Psoas muscle (tissue), 8 donors: ENCODE data around the gene MAU2. TPM values are rescaled to one million over a fixed set of nuclear protein-coding genes. Genes with fewer than 3 reads are reported as not detected.
A peak's percentile ranks its signal among the peaks of the same experiment; 100 is the strongest.

Experiments used
- ATAC-seq, 4 donors: fragments of 200-7000 bp; cut with Tn5 transposase; one replicate each; pipeline ENCODE4 v1.9.1; 2020; ENCODE audit warnings: moderate library complexity in 3 of 4, mild to moderate bottlenecking in 2 of 4
- DNase-seq, 2 donors: peaks; one replicate each; pipeline ENCODE4 v3.0.0-alpha.2; 2020
- H3K27ac ChIP-seq: fragments of 200-600 bp; one replicate; pipeline ENCODE4 v1.8.0; 2022
- H3K27me3 ChIP-seq, 3 donors: fragments of 200-600 bp in 1 of 3; one replicate each; pipeline versions ENCODE4 v1.6.1 to v1.8.0; 2013 to 2022; ENCODE audit warnings: low read length in 2 of 3, mild to moderate bottlenecking in 2 of 3, moderate library complexity in 1 of 3; ENCODE audit not compliant: insufficient read depth in 3 of 3
- H3K36me3 ChIP-seq, 2 donors: fragments of 200-600 bp in 1 of 2; one replicate each; pipeline versions ENCODE4 v1.6.1 to v1.8.0; 2013 to 2022; ENCODE audit warnings: low read depth in 1 of 2, mild to moderate bottlenecking in 1 of 2, moderate library complexity in 1 of 2; ENCODE audit not compliant: insufficient read depth in 1 of 2
- H3K4me1 ChIP-seq: fragments of 200-600 bp; one replicate; pipeline ENCODE4 v1.8.0; 2022
- H3K4me3 ChIP-seq: fragments of 200-600 bp; one replicate; pipeline ENCODE4 v1.8.0; 2022; ENCODE audit warnings: mild to moderate bottlenecking
- H3K9me3 ChIP-seq: fragments of 200-600 bp; one replicate; pipeline ENCODE4 v1.8.0; 2022
- CTCF ChIP-seq: fragments of 200-600 bp; IDR thresholded peaks from one replicate; pipeline ENCODE4 v1.8.0; 2022; ENCODE audit warnings: antibody characterized with exemption
- whole genome bisulfite sequencing, 3 donors: extraction: QIAGEN DNeasy Blood & Tissue Kit; methylation state at CpG; one replicate each; pipeline versions ENCODE4 v1.1.6 to v1.1.7; 2013; 5-methylcytosine and 5-hydroxymethylcytosine counted together
- intact Hi-C, 2 donors: fragments of 100-400 bp; cut with DNase I; formaldehyde crosslinking; loops; one replicate each; pipeline versions ENCODE4 v1.11.0 to v1.14.2; 2022
- polyA plus RNA-seq, 3 donors: library from polyadenylated mRNA; stranded (reverse); fragments of 200-250 nt; gene quantifications; one replicate each; pipeline ENCODE4 v1.2.3, GENCODE V29; 2013
- total RNA-seq, 4 donors: library from RNA; stranded (reverse); fragmentation: NEBNext Ultra II Directional in 2 of 4; extraction: Animal tissue kit (Norgen Biotek cat#: 25700) in 2 of 4; gene quantifications; one replicate each; pipeline versions ENCODE4 v1.2.1 to v1.2.4, GENCODE V29; 2021 to 2023
- donor health status: healthy with polysubstance abuse.
- donor health status: DM: no; HTN: no; CAD: no; lungs with moderate emphysema.
- donor health status: Bipolar disorder and iron deficiency.
- donor health status: healthy.
- donor health status: DM: yes; HTN: yes; CAD: no.
- donor health status: DM: no; HTN: no; CAD: no.
- donor health status: DM: no; HTN: no; CAD: no.
- donor health status: DM: yes; HTN: yes; CAD: no.

Gene MAU2
- total and polyA plus RNA-seq, 7 donors = 12.3 to 55.1 (median 26.2) TPM

GRCh38 chr19:19402656-19403372, 82.2 kb downstream of the MAU2 start:
- WGBS, 3 donors = 70 to 84% (median 71%) methylated on average over 11 of the region's 11 CpGs
- Histone ChIP-seq H3K4me3 (no peak overlapping the region), H3K9me3 (no peaks in the 10 kb centered on the region), H3K27me3 (no peaks in the 10 kb centered on the region), H3K27ac (peak overlapping the region; percentile 93), H3K36me3 (no peaks in the 10 kb centered on the region), H3K4me1 (peaks cover 46% of the 10 kb centered on the region)
- DNase-seq = no peak
- no peak for TF ChIP-seq CTCF
- ATAC-seq = no peak
- intact Hi-C loops = no loop called here

GRCh38 chr19:19403373-19403901, 82.8 kb downstream of the MAU2 start:
- 33 to 57% (median 41%) methylated on average over 5 of the region's 5 CpGs for WGBS, 3 donors
- no peak for TF ChIP-seq CTCF
- no peaks in the 10 kb centered on the region for H3K9me3 ChIP-seq
- no peaks in the 10 kb centered on the region for H3K27me3 ChIP-seq
- H3K27ac ChIP-seq = peak overlapping the region; percentile 93
- no peak overlapping the region for H3K4me3 ChIP-seq
- H3K36me3 ChIP-seq = no peaks in the 10 kb centered on the region
- peaks cover 48% of the 10 kb centered on the region for H3K4me1 ChIP-seq
- ATAC-seq (peak; percentile 29 to 52 (median 48)), DNase-seq (peak; percentile 30 to 64)
- intact Hi-C loops = no loop called here

DNA sequence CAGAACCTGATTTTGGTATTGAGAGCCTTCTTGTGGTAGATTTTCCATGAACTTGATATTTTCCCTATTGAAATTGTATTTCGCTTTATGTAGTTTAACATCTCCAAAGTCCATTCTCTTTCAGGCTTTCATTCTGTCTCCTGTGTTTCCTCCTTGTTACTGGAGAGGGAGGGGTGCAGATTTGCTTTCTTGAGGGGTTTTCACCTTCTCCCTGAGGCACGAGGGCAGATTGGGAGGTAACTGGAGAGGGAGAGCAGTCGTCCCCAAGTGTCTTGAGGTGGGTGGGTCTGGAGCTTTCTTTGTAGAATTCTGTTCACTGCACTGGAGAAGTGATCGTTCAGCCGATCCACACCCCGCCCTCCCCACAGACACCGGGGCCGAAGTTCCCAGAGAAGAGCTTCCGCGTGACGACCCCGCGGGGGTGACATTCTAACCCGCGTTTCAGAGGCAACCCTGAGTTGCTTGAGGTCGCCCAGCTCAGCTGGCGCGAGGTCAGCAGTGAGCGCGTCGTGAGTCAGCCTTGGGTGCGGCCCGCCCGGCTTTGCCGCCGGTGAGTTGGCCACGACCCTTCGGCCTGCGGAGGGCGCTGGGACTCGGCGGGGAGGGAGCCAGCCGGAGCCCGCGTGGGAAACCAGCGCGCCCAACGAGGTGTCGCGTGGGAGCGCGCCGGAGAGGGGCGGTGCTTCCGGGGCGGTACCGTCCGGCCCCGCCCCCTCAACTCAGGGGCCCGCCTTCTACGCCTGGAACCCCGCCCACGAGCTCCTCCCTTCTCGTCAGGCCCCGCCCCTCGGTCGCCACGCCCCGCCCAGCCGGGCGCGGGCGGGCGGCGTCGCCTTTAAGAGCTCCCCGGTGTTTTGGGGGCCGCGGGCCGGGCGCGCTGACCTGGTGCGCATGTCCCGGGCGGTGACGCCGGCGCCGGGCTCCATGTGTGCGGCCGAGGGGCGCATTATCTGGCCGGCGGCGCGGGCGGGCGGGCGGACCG, 84.5 kb downstream of the MAU2 start, which contains the start of gene GATAD2A:
TSS of gene GATAD2A (plus strand) at position 797 of the 982 bp plus-strand sequence. CDS start 59,671 bp downstream, outside the sequence.
- DNase-seq (peak; percentile 95 to 98), ATAC-seq (peak; percentile 91 to 94 (median 92))
- Histone ChIP-seq H3K4me3 (peak within 1 kb of the TSS; percentile 96), H3K27me3 (no peaks in the 10 kb centered on the region), H3K4me1 (peaks cover 55% of the 10 kb centered on the region), H3K36me3 (no peaks in the 10 kb centered on the region), H3K27ac (peak within 1 kb of the TSS; percentile 93), H3K9me3 (no peaks in the 10 kb centered on the region)
- TF ChIP-seq CTCF = peak; percentile 32
- 2% methylated on average over 38 to 90 of the region's 90 CpGs for WGBS, 3 donors
- intact Hi-C loops = loop anchor here in 1 of 2 donors (2.0 to 5.0 kb wide), 2 partner anchors 38 to 58 kb away; no protein-coding TSS in a partner anchor

DNA sequence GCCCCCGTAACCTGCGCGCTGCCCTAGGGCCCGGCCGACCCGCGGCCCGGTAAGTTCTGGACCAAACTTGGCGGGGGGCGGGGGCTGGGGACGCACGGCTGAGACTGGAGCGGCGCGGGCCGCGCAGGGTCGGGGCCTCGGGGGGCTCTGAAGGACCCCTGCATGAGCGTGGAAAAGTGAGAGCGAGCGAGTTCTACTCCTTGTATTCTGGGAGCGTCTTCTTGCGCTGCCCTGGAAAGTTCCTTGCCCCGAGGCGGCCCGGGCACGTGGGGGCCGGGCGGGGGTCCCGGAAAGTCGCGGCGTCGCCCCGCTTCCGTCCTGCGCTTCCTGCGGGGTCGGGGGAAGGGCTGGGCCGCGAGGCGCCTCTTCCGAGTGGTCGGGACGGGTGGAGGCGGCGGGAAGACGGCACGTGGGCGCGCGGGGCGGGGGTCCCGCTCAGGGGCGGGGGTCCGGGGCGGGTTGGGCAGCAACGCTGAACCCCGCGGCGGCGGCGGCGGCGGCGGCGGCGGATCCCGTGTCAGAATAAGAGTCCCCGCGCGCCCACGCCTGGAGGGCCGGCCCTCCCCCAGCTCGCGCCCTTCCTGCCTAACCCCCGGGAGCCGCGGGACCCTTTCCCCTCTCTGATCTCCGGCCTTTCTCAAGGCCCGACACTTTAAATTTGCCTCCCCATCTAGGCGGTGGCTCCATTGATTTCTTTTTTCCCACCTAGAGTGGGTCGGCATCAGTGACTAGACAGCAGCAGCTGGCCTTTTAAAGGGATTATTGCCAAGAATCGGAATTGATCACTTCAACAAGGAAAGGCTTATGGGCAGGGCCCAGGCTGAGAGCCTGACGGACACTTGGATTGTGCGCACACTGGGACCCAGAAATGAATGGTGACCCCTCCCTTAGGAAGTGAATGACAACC, 85.6 kb downstream of the MAU2 start:
- intact Hi-C loops = loop anchor here in 1 of 2 donors (2.0 to 5.0 kb wide), 2 partner anchors 39 to 57 kb away; no protein-coding TSS in a partner anchor
- Histone ChIP-seq H3K27ac (peak overlapping the region; percentile 93), H3K9me3 (no peaks in the 10 kb centered on the region), H3K4me3 (peak overlapping the region; percentile 96), H3K27me3 (no peaks in the 10 kb centered on the region), H3K36me3 (no peaks in the 10 kb centered on the region), H3K4me1 (peaks cover 58% of the 10 kb centered on the region)
- TF ChIP-seq CTCF = no peak
- DNase-seq (peak; percentile 62 to 72), ATAC-seq (peak in 1 of 4 donors; percentile 15)
- WGBS, 3 donors = 0 to 1% (median 1%) methylated on average over 30 to 87 of the region's 87 CpGs
